ENCODE measurements around the gene TFPT. TPM values are rescaled to one million over a fixed set of nuclear protein-coding genes. Genes with fewer than 3 reads are reported as not detected.
A peak's percentile ranks its signal among the peaks of the same experiment; 100 is the strongest.

Gene TFPT
- 10 to 100 TPM; 10.5 to 51.3 (median 26.2) TPM for total RNA-seq

GRCh38 chr19:54115109-54116063 is at the start of gene TFPT, which contains the start of gene PRPF31:
Gene TFPT, minus strand, starts transcription at chr19:54115657. Its CDS starts 388 bp downstream, at chr19:54115269.
Gene PRPF31, plus strand, starts transcription at chr19:54115754. Its CDS starts 2,525 bp downstream, at chr19:54118279.
- peak in 1 of 4 donors; percentile 59 for TF ChIP-seq EP300 (IDR thresholded peaks at IDR 0.05)
- peak in 3 of 4 donors; percentile 47 to 82 (median 53) for TF ChIP-seq POLR2A (IDR thresholded peaks at IDR 0.05)
- TF ChIP-seq POLR2AphosphoS5 (IDR thresholded peaks at IDR 0.05): peak; percentile 97
- TF ChIP-seq CTCF (IDR thresholded peaks at IDR 0.05): peak in 1 of 6 experiments; percentile 5
- DNase-seq: peak; percentile 88 to 96
- peak within 1 kb of the TSS; percentile 75 to 99 (median 87) for H3K4me3 ChIP-seq
- no peaks in the 10 kb centered on the region for H3K27me3 ChIP-seq
- ATAC-seq (ENCODE audit: low FRiP score in 2 of 2): peak; percentile 96 to 97
- H3K4me1 ChIP-seq: peaks cover 24 to 31% (median 25%) of the 10 kb centered on the region in 4 donors
- H3K27ac ChIP-seq: peak within 1 kb of the TSS; percentile 84 to 96 (median 90)
- WGBS, 2 donors: 1% methylated on average over 57 to 60 of the region's 60 CpGs
- H3K36me3 ChIP-seq: peaks cover 5 to 31% (median 21%) of the 10 kb centered on the region in 4 donors
- H3K9me3 ChIP-seq: no peaks in the 10 kb centered on the region

GRCh38 chr19:54165222-54165621 is 49.8 kb upstream of the TFPT start:
- H3K27ac ChIP-seq: no peak overlapping the region
- 93 to 97% methylated on average over 24 to 25 of the region's 25 CpGs for WGBS, 2 donors
- no peak for TF ChIP-seq POLR2A (IDR thresholded peaks at IDR 0.05)
- no peak for TF ChIP-seq EP300 (IDR thresholded peaks at IDR 0.05)
- TF ChIP-seq CTCF (IDR thresholded peaks at IDR 0.05): no peak
- TF ChIP-seq POLR2AphosphoS5 (IDR thresholded peaks at IDR 0.05): no peak
- no peak for ATAC-seq (ENCODE audit: low FRiP score in 2 of 2)
- DNase-seq: no peak
- H3K36me3 ChIP-seq: no peaks in the 10 kb centered on the region
- no peak overlapping the region for H3K4me3 ChIP-seq
- H3K9me3 ChIP-seq: no peaks in the 10 kb centered on the region
- peaks cover 33 to 40% (median 39%) of the 10 kb centered on the region in 4 donors for H3K4me1 ChIP-seq
- no peaks in the 10 kb centered on the region for H3K27me3 ChIP-seq

- Histone ChIP-seq H3K4me1 (peaks cover 35 to 42% (median 41%) of the 10 kb centered on the region in 4 donors), H3K27me3 (no peaks in the 10 kb centered on the region), H3K36me3 (no peaks in the 10 kb centered on the region), H3K9me3 (no peaks in the 10 kb centered on the region), H3K4me3 (peak overlapping the region in 2 of 4 donors; percentile 2 to 19), H3K27ac (no peak overlapping the region)
- peak; percentile 82 to 92 for DNase-seq
- ATAC-seq (ENCODE audit: low FRiP score in 2 of 2): peak in 1 of 2 donors; percentile 4
- TF ChIP-seq POLR2A (IDR thresholded peaks at IDR 0.05) (peak in 1 of 4 donors; percentile 8), CTCF (IDR thresholded peaks at IDR 0.05) (no peak)
- 13 to 15% methylated on average over 24 to 36 of the region's 37 CpGs for WGBS, 2 donors
Measured at GRCh38 chr19:54164369-54165068, 49.1 kb upstream of the TFPT start.

- ATAC-seq (ENCODE audit: low FRiP score in 2 of 2) (no peak), DNase-seq (no peak)
- Histone ChIP-seq H3K36me3 (peaks cover 0 to 5% (median 2%) of the 10 kb centered on the region in 4 donors), H3K4me3 (peak overlapping the region in 3 of 4 donors; percentile 51 to 57 (median 55)), H3K27me3 (no peaks in the 10 kb centered on the region), H3K27ac (peak overlapping the region; percentile 46 to 65 (median 64)), H3K4me1 (peaks cover 43 to 51% (median 48%) of the 10 kb centered on the region in 4 donors), H3K9me3 (no peaks in the 10 kb centered on the region)
- no peak for TF ChIP-seq CTCF (IDR thresholded peaks at IDR 0.05)
- TF ChIP-seq POLR2A (IDR thresholded peaks at IDR 0.05): no peak
- no peak for TF ChIP-seq POLR2AphosphoS5 (IDR thresholded peaks at IDR 0.05)
- no peak for TF ChIP-seq EP300 (IDR thresholded peaks at IDR 0.05)
- WGBS, 2 donors: 67 to 80% methylated on average over 14 of the region's 14 CpGs
Measured at GRCh38 chr19:54162884-54163283, 47.4 kb upstream of the TFPT start.

All from upper lobe of left lung (tissue), 6 donors.